HepG2 (cell line): ENCODE measurements around the gene IDH3A. TPM values are rescaled to one million over a fixed set of nuclear protein-coding genes. Genes with fewer than 3 reads are reported as not detected.

Experiments used
- ATAC-seq: fragments of 200-7000 bp; cut with Tn5 transposase; 3 replicates; pipeline ENCODE4 v1.9.1; 2020; ENCODE audit warnings: mild to moderate bottlenecking, moderate library complexity
- BruUV-seq: library from RNA; stranded (reverse); fragments of 400-500 nt; replicated peaks from 2 replicates; lab custom pipeline; 2021; lab: Mats Ljungman, UMichigan
- CTCF ChIA-PET: fragments of 300-600 bp; formaldehyde crosslinking; extraction: SDS; loops from one replicate; lab custom pipeline; 2021; ENCODE audit warnings: low total read pairs, inconsistent platforms, low intra/inter-chr PET ratio; lab: Yijun Ruan, JAX
- POLR2A ChIA-PET: fragments of 350-600 bp; sonication (Branson Sonifier 250); formaldehyde crosslinking; loops from one replicate; lab custom pipeline; 2020; ENCODE audit warnings: antibody characterized with exemption, inconsistent platforms; lab: Yijun Ruan, JAX
- DNase-seq: peaks from one replicate; pipeline ENCODE4 v3.0.0-alpha.2; 2015; ENCODE audit warnings: low spot score
- FAIRE-seq: peaks from 3 replicates; lab custom pipeline; 2011; peaks lifted over from hg19 to GRCh38; lab: Jason Lieb, UNC
- H2AFZ ChIP-seq: one replicate; pipeline ENCODE4 v1.6.1; 2011; ENCODE audit warnings: low read length, inconsistent platforms
- H3K27ac ChIP-seq: fragments of 300-600 bp; 3 replicates; pipeline ENCODE4 v1.8.0; 2011; ENCODE audit warnings: mixed run types, mild to moderate bottlenecking, mixed read lengths, low read length, inconsistent platforms; ENCODE audit not compliant: insufficient read depth; ENCODE audit errors: extremely low read length
- H3K27me3 ChIP-seq, 2 experiments: fragments of 200-600 bp in 1 of 2; 2 replicates in 1 of 2; 3 replicates in 1 of 2; pipeline versions ENCODE4 v1.6.0 to v1.8.0; 2011; ENCODE audit warnings: low read length in 2 of 2, mild to moderate bottlenecking in 2 of 2, moderate library complexity in 2 of 2, inconsistent platforms in 1 of 2; ENCODE audit not compliant: insufficient read depth in 2 of 2, control insufficient read depth in 1 of 2
- H3K36me3 ChIP-seq, 2 experiments: fragments of 200-600 bp in 1 of 2; replicated peaks in 1 of 2; 2 replicates in 1 of 2; 3 replicates in 1 of 2; pipeline versions ENCODE4 v1.5.1 to v1.8.0; 2011; ENCODE audit warnings: low read length in 2 of 2, inconsistent platforms in 1 of 2; ENCODE audit not compliant: insufficient read depth in 2 of 2, control insufficient read depth in 1 of 2
- H3K4me1 ChIP-seq: 2 replicates; pipeline ENCODE4 v1.5.1; 2012; ENCODE audit warnings: low read length, inconsistent platforms; ENCODE audit not compliant: insufficient read depth
- H3K4me2 ChIP-seq: 2 replicates; pipeline ENCODE4 v1.6.0; 2011; ENCODE audit warnings: low read depth, low read length, inconsistent platforms
- H3K4me3 ChIP-seq, 3 experiments: fragments of 200-600 bp in 1 of 3; sonication (generic), shearing (Covaris generic) in 1 of 3; replicated peaks in 1 of 3; 2 replicates each; pipeline ENCODE4 v1.5.1; 2011 to 2016; ENCODE audit warnings: low read length in 3 of 3, inconsistent platforms in 2 of 3, low read depth in 2 of 3, mild to moderate bottlenecking in 2 of 3, control low read depth in 1 of 3, mixed read lengths in 1 of 3; ENCODE audit not compliant: insufficient read depth in 1 of 3
- H3K79me2 ChIP-seq: one replicate; pipeline ENCODE4 v1.6.1; 2011; ENCODE audit warnings: low read length, inconsistent platforms; ENCODE audit not compliant: insufficient read depth
- H3K9ac ChIP-seq: 2 replicates; pipeline ENCODE4 v1.6.0; 2011; ENCODE audit warnings: mild to moderate bottlenecking, low read depth, low read length, inconsistent platforms; ENCODE audit not compliant: insufficient read depth
- H3K9me3 ChIP-seq: 2 replicates; pipeline ENCODE4 v1.5.1; 2012; ENCODE audit warnings: mild to moderate bottlenecking, low read length
- H4K20me1 ChIP-seq: 2 replicates; pipeline ENCODE4 v1.6.0; 2011; ENCODE audit warnings: inconsistent platforms, mild to moderate bottlenecking, low read length, moderate library complexity; ENCODE audit not compliant: insufficient read depth
- CTCF ChIP-seq: sonication (generic); formaldehyde crosslinking; IDR thresholded peaks from 2 replicates; pipeline ENCODE4 v1.5.0; 2020; ENCODE audit warnings: mild to moderate bottlenecking, missing genetic modification reagents, moderate library complexity
- DRAP1 ChIP-seq: IDR thresholded peaks from 2 replicates; pipeline ENCODE4 v1.6.1; 2016; ENCODE audit warnings: missing genetic modification reagents, missing compliant biosample characterization
- HNF4A ChIP-seq: sonication (generic); formaldehyde crosslinking; IDR thresholded peaks from 2 replicates; pipeline ENCODE4 v1.4.0; 2020; ENCODE audit warnings: missing genetic modification reagents
- NAIF1 ChIP-seq: sonication (generic); formaldehyde crosslinking; IDR thresholded peaks from 2 replicates; pipeline ENCODE4 v1.5.0; 2020; ENCODE audit warnings: mild to moderate bottlenecking, missing genetic modification reagents, borderline replicate concordance
- PLRG1 ChIP-seq: fragments of 450-650 bp; conservative IDR thresholded peaks from 2 replicates; pipeline ENCODE4 v1.6.1; 2016
- ZNF263 ChIP-seq: sonication (generic); formaldehyde crosslinking; IDR thresholded peaks from 2 replicates; pipeline ENCODE4 v1.4.0; 2020; ENCODE audit warnings: missing genetic modification reagents
- WGBS: methylation state at CpG from one replicate; pipeline ENCODE4 v1.1.6; 2017; ENCODE audit warnings: low lambda C conversion rate; 5-methylcytosine and 5-hydroxymethylcytosine counted together
- in situ Hi-C: cut with HindIII; loops from 2 replicates; pipeline ENCODE4 v1.10.0; 2017; ENCODE audit warnings: low pct_unique_long_range_greater_than_20kb; ENCODE audit not compliant: extremely low pct_ligation_motif_present
- intact Hi-C: fragments of 100-400 bp; cut with micrococcal nuclease; formaldehyde crosslinking; loops from one replicate; pipeline ENCODE4 v1.10.0; 2022; ENCODE audit not compliant: unreplicated experiment
- polyA plus RNA-seq, 8 experiments: library from polyadenylated mRNA; depleted of rRNA in 3 of 8; stranded (reverse) in 7 of 8; unstranded in 1 of 8; fragments of >200 nt; fragmentation: Illumina TruSeq in 4 of 8; extraction: Trizol in 4 of 8; gene quantifications; 2 replicates each; pipeline versions ENCODE4 v1.2.1 to v1.2.3, GENCODE V29; 2011 to 2016; ENCODE audit warnings: low read depth in 4 of 8, missing spikeins in 1 of 8, mixed read lengths in 1 of 8; ENCODE audit not compliant: insufficient read depth in 1 of 8
- total RNA-seq, 5 experiments: library from RNA; depleted of rRNA; stranded (reverse); fragments of >200 nt; fragmentation: Illumina TruSeq; extraction: Trizol; gene quantifications; 2 replicates each; pipeline ENCODE4 v1.2.3, GENCODE V29; 2016; ENCODE audit warnings: low read depth in 1 of 5

Gene IDH3A
- total and polyA plus RNA-seq, 2 of the 13 experiments (the other 11 are each of a cell fraction or from before 2014, with no cell fraction given) = 40.7 to 50.7 TPM

- no peaks in the 10 kb centered on the region for H3K79me2 ChIP-seq
- ChIA-PET CTCF (no interaction called here), POLR2A (no interaction called here)
- intact Hi-C loops (no loop called here), in situ Hi-C loops (no loop called here)
- FAIRE-seq (no peak), ATAC-seq (peak; percentile 80), DNase-seq (no peak)
- no peaks in the 10 kb centered on the region for H4K20me1 ChIP-seq
- no peak overlapping the region for H3K4me2 ChIP-seq
- H3K27me3 ChIP-seq = peaks cover 0 to 4% of the 10 kb centered on the region in 2 experiments; a peak in 1 of 5 replicates
- H3K9me3 ChIP-seq = no peaks in the 10 kb centered on the region
- TF ChIP-seq DRAP1 (CRISPR knock-in tag) = no peak
- peak; percentile 56; the same call in 1 of the 2 replicates for TF ChIP-seq ZNF263
- TF ChIP-seq CTCF (CRISPR knock-in tag) = 0 out of 2 replicates have a peak, but pooled peaks have one; percentile 10
- TF ChIP-seq HNF4A (CRISPR knock-in tag) = 0 out of 2 replicates have a peak, but pooled peaks have one; percentile 29
- no peak for TF ChIP-seq NAIF1 (CRISPR knock-in tag)
- TF ChIP-seq PLRG1 = no peak
- H3K27ac ChIP-seq = no peak overlapping the region
- no peak overlapping the region for H3K9ac ChIP-seq
- no peak overlapping the region for H3K4me3 ChIP-seq
- no TSS peak for BruUV-seq
- H3K4me1 ChIP-seq = peaks cover 29% of the 10 kb centered on the region
- H3K36me3 ChIP-seq = no peaks in the 10 kb centered on the region
- no peak overlapping the region for H2AFZ ChIP-seq
- WGBS = 55% methylated on average over 3 of the region's 3 CpGs
Measured at GRCh38 chr15:78142332-78142731, 6.8 kb upstream of the IDH3A start.
